ENCODE results near the gene PDE4B.

Gene PDE4B

GRCh38 chr1:66253330-66253921 is 460.7 kb downstream of the PDE4B start:
- Histone ChIP-seq H3K4me2 (ENCODE audit: low read length) (peak overlapping the region; percentile 55), H2AFZ (ENCODE audit: low read depth, low read length) (no peak overlapping the region), H3K27me3 (ENCODE audit: low read depth, low read length) (no peaks in the 10 kb centered on the region), H3K27ac (ENCODE audit: low read length) (peak overlapping the region; percentile 50), H3K79me2 (ENCODE audit: low read length) (no peaks in the 10 kb centered on the region), H3K9ac (ENCODE audit: low read length) (peak overlapping the region; percentile 57; the same call in 1 of the 2 replicates), H3K4me3 (ENCODE audit: low read length) (no peak overlapping the region), H3K9me3 (ENCODE audit: insufficient read depth, low read length) (no peaks in the 10 kb centered on the region), H3K36me3 (replicated peaks; ENCODE audit: low read depth, low read length) (no peaks in the 10 kb centered on the region), H4K20me1 (ENCODE audit: insufficient read depth, low read length) (no peaks in the 10 kb centered on the region), H3K4me1 (ENCODE audit: low read length) (peaks cover 92% of the 10 kb centered on the region)
- TF ChIP-seq EZH2phosphoT487 (IDR thresholded peaks at IDR 0.05; ENCODE audit: low read depth) (no peak), CTCF (IDR thresholded peaks at IDR 0.05; ENCODE audit: low read depth, low read length) (peak; percentile 73)

GRCh38 chr1:66254785-66255184 is 462.1 kb downstream of the PDE4B start:
- Histone ChIP-seq H3K79me2 (ENCODE audit: low read length) (no peaks in the 10 kb centered on the region), H2AFZ (ENCODE audit: low read depth, low read length) (no peak overlapping the region), H3K27ac (ENCODE audit: low read length) (peak overlapping the region; percentile 50; the same call in 1 of the 2 replicates), H3K4me2 (ENCODE audit: low read length) (peak overlapping the region; percentile 55), H4K20me1 (ENCODE audit: insufficient read depth, low read length) (no peaks in the 10 kb centered on the region), H3K4me1 (ENCODE audit: low read length) (peaks cover 96% of the 10 kb centered on the region), H3K9ac (ENCODE audit: low read length) (peak overlapping the region; percentile 57; the same call in 1 of the 2 replicates), H3K27me3 (ENCODE audit: low read depth, low read length) (no peaks in the 10 kb centered on the region), H3K4me3 (ENCODE audit: low read length) (no peak overlapping the region), H3K36me3 (replicated peaks; ENCODE audit: low read depth, low read length) (no peaks in the 10 kb centered on the region), H3K9me3 (ENCODE audit: insufficient read depth, low read length) (no peaks in the 10 kb centered on the region)
- TF ChIP-seq EZH2phosphoT487 (IDR thresholded peaks at IDR 0.05; ENCODE audit: low read depth), result no peak
- TF ChIP-seq CTCF (IDR thresholded peaks at IDR 0.05; ENCODE audit: low read depth, low read length), result no peak

- no peak for TF ChIP-seq EZH2phosphoT487 (IDR thresholded peaks at IDR 0.05; ENCODE audit: low read depth)
- no peak for TF ChIP-seq CTCF (IDR thresholded peaks at IDR 0.05; ENCODE audit: low read depth, low read length)
- H3K9ac ChIP-seq (ENCODE audit: low read length), result peak overlapping the region; percentile 21; the same call in 1 of the 2 replicates
- no peaks in the 10 kb centered on the region for H3K79me2 ChIP-seq (ENCODE audit: low read length)
- peak overlapping the region; percentile 29; the same call in 1 of the 2 replicates for H2AFZ ChIP-seq (ENCODE audit: low read depth, low read length)
- H3K4me2 ChIP-seq (ENCODE audit: low read length), result no peak overlapping the region
- no peaks in the 10 kb centered on the region for H3K27me3 ChIP-seq (ENCODE audit: low read depth, low read length)
- peak overlapping the region; percentile 80 for H3K27ac ChIP-seq (ENCODE audit: low read length)
- H3K36me3 ChIP-seq (replicated peaks; ENCODE audit: low read depth, low read length), result no peaks in the 10 kb centered on the region
- H3K4me3 ChIP-seq (ENCODE audit: low read length), result no peak overlapping the region
- H3K9me3 ChIP-seq (ENCODE audit: insufficient read depth, low read length), result no peaks in the 10 kb centered on the region
- peaks cover 75% of the 10 kb centered on the region for H3K4me1 ChIP-seq (ENCODE audit: low read length)
- H4K20me1 ChIP-seq (ENCODE audit: insufficient read depth, low read length), result no peaks in the 10 kb centered on the region
Observed at GRCh38 chr1:66256629-66257572, 464.2 kb downstream of the PDE4B start.
